GM21423 (cell line): ENCODE measurements around the gene FAM168A.
"Not testable (repeated sequence)": the region's sequence is repeated elsewhere in the genome, so short reads cannot be mapped to it uniquely, and the experiment has no call there.

Experiments
- ATAC-seq: cut with Tn5 transposase; IDR thresholded peaks from one replicate; pipeline ENCODE4 v1.9.1; 2021; ENCODE audit warnings: mild to moderate bottlenecking, moderate library complexity; ENCODE audit not compliant: unreplicated experiment

FAM168A gene

DNA sequence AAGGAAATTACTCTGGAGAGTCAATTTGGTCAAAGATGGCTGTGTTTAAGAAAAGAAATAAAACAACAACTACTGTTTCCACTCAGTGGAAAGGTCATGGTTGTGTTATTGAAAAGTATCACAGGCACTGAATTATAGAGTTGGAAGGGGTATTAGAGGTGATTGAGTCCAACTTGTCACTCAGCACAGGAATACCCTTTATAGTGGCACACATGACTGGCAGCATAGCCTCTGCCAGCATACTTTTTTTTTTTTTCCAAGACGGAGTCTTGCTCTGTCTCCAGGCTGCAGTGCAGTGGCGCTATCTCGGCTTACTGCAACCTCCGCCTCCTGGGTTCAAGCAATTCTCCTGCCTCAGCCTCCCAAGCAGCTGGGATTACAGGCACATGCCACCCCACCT, 161.1 kb downstream of the FAM168A start:
- not testable (repeated sequence) for ATAC-seq

DNA sequence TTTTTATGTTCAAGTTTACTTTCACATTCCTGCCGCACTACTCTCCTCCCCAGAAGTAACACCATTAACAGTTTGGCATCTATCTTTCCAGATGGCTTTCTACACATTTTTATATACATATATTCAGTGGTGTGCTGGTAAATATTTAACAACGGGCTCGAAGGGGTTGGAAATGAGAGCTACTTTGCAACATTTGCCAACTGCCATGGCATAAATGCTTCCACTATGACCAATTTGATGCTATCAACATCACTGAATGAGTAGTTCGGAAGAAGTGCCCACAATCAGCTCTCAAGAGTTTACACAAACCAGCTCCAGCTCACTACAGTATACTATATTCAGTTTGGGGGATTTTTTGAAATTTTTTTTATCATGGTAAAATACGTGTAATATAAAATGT, 166.5 kb downstream of the FAM168A start:
- no peak for ATAC-seq

DNA sequence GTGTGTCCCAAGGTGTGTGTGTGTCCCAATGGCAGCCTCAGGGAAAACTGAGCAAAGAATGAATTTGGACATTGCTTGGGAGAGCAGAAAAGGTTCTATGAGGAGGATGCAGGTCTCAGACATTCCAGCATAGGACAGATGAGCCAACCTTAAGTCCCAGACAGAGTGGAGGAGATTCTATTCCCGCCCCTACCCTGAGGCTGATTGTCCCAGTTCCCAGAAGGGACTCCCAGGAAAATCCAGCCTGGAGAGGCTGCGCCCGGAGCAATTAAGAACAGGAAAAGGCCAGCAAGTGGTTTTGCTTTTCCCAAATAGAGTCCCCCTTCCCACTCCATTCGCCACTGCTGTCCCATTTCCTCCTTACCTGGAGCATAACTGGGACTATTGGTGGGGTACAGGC, 167.6 kb downstream of the FAM168A start:
- no peak for ATAC-seq

DNA sequence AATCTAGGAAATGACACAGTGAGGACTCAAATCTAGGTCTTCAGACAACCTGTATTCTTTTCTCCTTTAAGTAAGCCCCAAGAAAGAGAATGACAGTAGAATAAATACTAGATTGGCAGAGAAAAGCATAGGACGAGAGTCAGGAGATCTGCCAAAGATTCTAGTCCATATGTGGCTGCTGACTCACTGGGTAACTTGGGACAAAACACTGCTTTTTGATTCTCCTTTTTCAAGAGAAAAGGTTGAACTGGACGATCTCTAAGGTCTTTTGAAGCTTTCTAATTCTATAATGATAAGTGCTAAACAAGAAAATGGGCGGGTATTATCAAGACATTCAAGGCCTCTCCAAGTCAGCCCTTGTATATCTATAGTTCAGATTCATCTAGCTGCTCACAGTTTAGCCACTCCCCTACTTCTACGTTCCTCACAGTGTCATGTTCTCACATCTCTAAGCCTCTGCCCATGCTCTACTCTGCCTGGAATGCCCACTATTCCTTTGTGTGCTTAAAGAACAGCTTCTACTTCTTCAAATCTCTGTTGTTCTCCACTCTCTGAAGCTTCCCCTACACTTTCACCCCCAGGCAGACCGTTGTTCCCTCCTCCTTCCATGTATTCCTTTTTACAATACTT, 168.7 kb downstream of the FAM168A start:
- no peak for ATAC-seq

DNA sequence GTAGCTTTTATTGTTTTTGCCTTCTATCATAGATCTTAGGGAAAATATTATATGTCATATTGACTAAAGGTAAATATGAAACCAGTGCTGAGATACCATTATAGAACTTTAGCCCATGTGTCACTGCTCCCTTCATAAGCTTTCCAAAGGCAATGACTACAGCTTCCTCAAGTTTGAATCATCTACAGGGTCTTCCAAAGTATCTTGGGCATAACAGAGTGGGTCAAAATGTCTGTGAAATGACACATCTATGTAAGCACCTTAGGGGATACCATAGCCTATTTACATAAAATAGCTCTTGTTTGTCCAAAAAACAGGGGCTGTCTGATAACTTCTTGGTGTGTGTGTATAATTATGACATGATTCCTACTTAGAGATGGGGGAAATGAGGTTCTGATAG, 169.2 kb downstream of the FAM168A start:
- no peak for ATAC-seq

- no peak for ATAC-seq
These were observed 169.7 kb downstream of the FAM168A start for GRCh38 chr11:73428227-73428626.

- no peak for ATAC-seq
These were observed 171.6 kb downstream of the FAM168A start for GRCh38 chr11:73426219-73426850.

- ATAC-seq, result no peak
These were observed 172.8 kb downstream of the FAM168A start for GRCh38 chr11:73425108-73425507.

DNA sequence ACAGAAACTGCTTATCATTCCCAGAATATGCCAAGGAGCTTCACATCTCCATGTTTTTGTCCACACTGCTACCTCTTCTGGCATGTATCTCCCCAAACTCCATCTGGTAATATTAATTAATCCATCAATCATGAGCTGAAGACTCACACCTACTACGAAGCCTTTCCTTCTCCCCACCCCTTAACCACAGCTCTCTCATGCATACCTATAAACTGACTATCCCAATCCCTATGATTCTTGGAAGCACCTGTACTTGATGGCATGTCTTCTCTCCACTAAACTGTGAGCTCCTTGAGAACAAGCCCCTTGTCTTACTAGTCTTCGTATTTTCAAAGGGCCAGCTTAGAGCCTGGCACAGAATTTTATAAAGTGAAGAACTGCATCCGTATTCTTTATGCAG, 174.4 kb downstream of the FAM168A start:
- no peak for ATAC-seq

- no peak for ATAC-seq
These were observed 175.0 kb downstream of the FAM168A start for GRCh38 chr11:73422886-73423285.

- ATAC-seq, result no peak
These were observed 177.8 kb downstream of the FAM168A start for GRCh38 chr11:73420136-73420535.

- ATAC-seq, result no peak
These were observed 181.1 kb downstream of the FAM168A start for GRCh38 chr11:73416786-73417185.

DNA sequence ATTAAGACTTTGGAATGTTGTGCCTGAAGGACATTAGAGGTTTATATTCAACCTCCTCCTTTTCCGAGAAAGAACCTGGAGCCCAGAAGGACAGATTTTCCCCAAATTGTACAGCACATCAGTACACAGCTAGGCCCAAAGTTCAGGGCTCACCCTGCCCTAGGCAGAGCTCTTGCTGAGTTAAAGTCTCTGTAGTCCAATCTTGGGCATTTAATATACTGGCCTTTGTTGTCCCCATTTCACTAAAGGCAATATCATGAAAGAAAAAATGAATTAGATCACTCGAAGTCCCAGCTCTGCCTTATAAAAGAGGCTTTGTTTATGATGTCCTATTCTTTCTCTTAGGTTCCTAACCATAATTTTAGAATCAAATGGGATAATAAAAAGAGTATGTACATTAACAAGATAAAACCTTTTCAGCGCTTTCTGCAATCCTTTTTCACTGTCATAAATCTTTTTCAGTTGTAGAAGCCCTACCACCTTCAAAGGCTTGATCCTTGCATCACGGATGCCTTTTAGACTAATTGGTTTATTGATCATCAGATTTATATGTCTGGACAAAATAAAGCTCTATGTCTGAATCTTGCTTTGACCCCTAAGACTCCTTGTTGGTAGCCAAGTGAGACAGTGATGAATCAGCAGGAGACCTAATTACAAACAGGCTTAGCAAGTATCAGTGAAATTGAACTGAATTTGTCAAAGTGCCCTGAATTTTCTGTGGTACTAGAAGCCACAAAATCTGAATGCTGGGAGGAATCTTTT, 181.9 kb downstream of the FAM168A start:
- ATAC-seq, result no peak

- no peak for ATAC-seq
These were observed 182.8 kb downstream of the FAM168A start for GRCh38 chr11:73414977-73415651.

GRCh38 chr11:73413256-73413655, 184.7 kb downstream of the FAM168A start:
- no peak for ATAC-seq

DNA sequence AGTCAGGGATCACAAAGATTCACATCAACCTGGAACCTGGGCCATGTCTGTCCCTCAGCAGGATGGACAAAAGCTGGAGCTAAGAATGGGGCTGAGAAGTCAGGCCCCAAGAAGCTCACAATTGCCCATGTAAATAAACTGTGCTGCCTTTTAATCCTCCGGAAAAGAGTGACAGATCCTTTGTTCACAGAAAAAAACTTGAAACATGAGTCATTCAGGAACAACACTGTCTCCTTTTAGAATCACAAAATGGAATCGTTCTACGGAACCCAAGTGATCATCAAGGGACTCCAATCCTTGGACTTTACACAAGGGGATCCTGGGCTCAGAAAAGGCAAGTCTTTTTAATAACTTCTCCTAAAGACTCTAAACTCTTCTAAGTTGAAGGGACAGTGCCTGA, 185.6 kb downstream of the FAM168A start:
- ATAC-seq, result no peak

GRCh38 chr11:73411031-73411430, 186.9 kb downstream of the FAM168A start:
- ATAC-seq, result no peak

- no peak for ATAC-seq
These were observed 187.3 kb downstream of the FAM168A start for GRCh38 chr11:73410627-73411026.

GRCh38 chr11:73409431-73409830, 188.5 kb downstream of the FAM168A start:
- no peak for ATAC-seq

GRCh38 chr11:73406619-73407018, 191.3 kb downstream of the FAM168A start:
- no peak for ATAC-seq

DNA sequence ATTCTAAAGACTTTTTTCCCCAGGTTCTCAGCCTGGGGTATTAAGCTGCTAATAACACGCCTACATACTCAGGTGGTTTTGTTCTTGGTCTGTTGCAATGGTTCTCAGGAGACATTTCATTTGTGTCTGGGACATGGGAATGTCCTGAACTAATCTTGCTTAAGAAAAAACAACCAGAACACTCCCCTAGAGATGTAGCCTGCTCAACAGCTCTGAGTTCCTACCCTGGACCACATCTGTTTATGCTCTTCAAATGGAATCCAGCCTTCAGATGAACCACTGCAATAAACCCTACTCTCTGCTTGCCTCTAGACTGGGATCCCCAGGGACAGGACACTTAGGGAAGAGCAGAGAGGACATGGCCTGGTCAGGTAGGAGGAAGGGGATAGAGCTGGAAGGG, 191.8 kb downstream of the FAM168A start:
- ATAC-seq, result no peak

- ATAC-seq, result no peak
These were observed 192.8 kb downstream of the FAM168A start for GRCh38 chr11:73405146-73405510.
